GM21423 (cell line): Measurements from ENCODE around the gene SOX13.
"Not testable (repeated sequence)": the region's sequence is repeated elsewhere in the genome, so short reads cannot be mapped to it uniquely, and the experiment has no call there.

Experiments used
- ATAC-seq: cut with Tn5 transposase; IDR thresholded peaks from one replicate; pipeline ENCODE4 v1.9.1; 2021; ENCODE audit warnings: mild to moderate bottlenecking, moderate library complexity; ENCODE audit not compliant: unreplicated experiment

SOX13 gene

GRCh38 chr1:204085876-204086275, 13.0 kb downstream of the SOX13 start:
- ATAC-seq: no peak

- ATAC-seq: no peak
These were observed 14.4 kb downstream of the SOX13 start for GRCh38 chr1:204087181-204087892.

GRCh38 chr1:204087893-204088528, 15.1 kb downstream of the SOX13 start:
- ATAC-seq: no peak

- no peak for ATAC-seq
These were observed 15.7 kb downstream of the SOX13 start for GRCh38 chr1:204088596-204088995.

GRCh38 chr1:204089044-204089751, 16.3 kb downstream of the SOX13 start:
- ATAC-seq: no peak

- ATAC-seq: not testable (repeated sequence)
These were observed 17.2 kb downstream of the SOX13 start for GRCh38 chr1:204090132-204090531.

GRCh38 chr1:204091066-204091465, 18.2 kb downstream of the SOX13 start:
- ATAC-seq: no peak

GRCh38 chr1:204091787-204092312, 18.9 kb downstream of the SOX13 start:
- no peak for ATAC-seq

- ATAC-seq: no peak
These were observed 19.9 kb downstream of the SOX13 start for GRCh38 chr1:204092632-204093420.

- ATAC-seq: no peak
These were observed 20.5 kb downstream of the SOX13 start for GRCh38 chr1:204093421-204093717.

- ATAC-seq: no peak
These were observed 20.9 kb downstream of the SOX13 start for GRCh38 chr1:204093781-204094180.

GRCh38 chr1:204094313-204094729, 21.4 kb downstream of the SOX13 start:
- no peak for ATAC-seq

GRCh38 chr1:204094856-204095634, 22.1 kb downstream of the SOX13 start:
- no peak for ATAC-seq

GRCh38 chr1:204096931-204097330, 24.0 kb downstream of the SOX13 start:
- ATAC-seq: no peak

- ATAC-seq: no peak
These were observed 25.8 kb downstream of the SOX13 start for GRCh38 chr1:204098683-204099082.

- ATAC-seq: not testable (repeated sequence)
These were observed 26.8 kb downstream of the SOX13 start for GRCh38 chr1:204099754-204100153.

- ATAC-seq: no peak
These were observed 29.2 kb downstream of the SOX13 start for GRCh38 chr1:204102029-204102611.

GRCh38 chr1:204102739-204103430, 30.0 kb downstream of the SOX13 start:
- no peak for ATAC-seq

GRCh38 chr1:204103431-204103741, 30.5 kb downstream of the SOX13 start:
- no peak for ATAC-seq
